H9 (cell line): Measurements from ENCODE around the gene ANP32E. TPM values are rescaled to one million over a fixed set of nuclear protein-coding genes. Genes with fewer than 3 reads are reported as not detected.

ENCODE experiments used
- DNase-seq: peaks from one replicate; pipeline ENCODE4 v3.0.0-alpha.2; 2017
- H2AFZ ChIP-seq: one replicate; pipeline ENCODE4 v1.6.1; 2013; ENCODE audit warnings: mild to moderate bottlenecking, low read length, control low read depth, moderate library complexity
- H2AK5ac ChIP-seq: 2 replicates; pipeline ENCODE4 v1.6.1; 2013; ENCODE audit warnings: low read length, control low read depth, mixed read lengths; ENCODE audit not compliant: insufficient read length
- H2BK120ac ChIP-seq: one replicate; pipeline ENCODE4 v1.6.1; 2013; ENCODE audit warnings: low read depth, mild to moderate bottlenecking, low read length, control low read depth, inconsistent platforms; ENCODE audit not compliant: poor library complexity, severe bottlenecking
- H2BK12ac ChIP-seq: 2 replicates; pipeline ENCODE4 v1.6.1; 2013; ENCODE audit warnings: low read length, control low read depth, mixed read lengths, low read depth; ENCODE audit not compliant: insufficient read length
- H2BK15ac ChIP-seq: 2 replicates; pipeline ENCODE4 v1.6.1; 2013; ENCODE audit warnings: low read depth, low read length, control low read depth
- H2BK20ac ChIP-seq: one replicate; pipeline ENCODE4 v1.6.1; 2013; ENCODE audit warnings: low read depth, mild to moderate bottlenecking, low read length, control low read depth, inconsistent platforms; ENCODE audit not compliant: poor library complexity, severe bottlenecking
- H2BK5ac ChIP-seq: 2 replicates; pipeline ENCODE4 v1.6.1; 2013; ENCODE audit warnings: low read length, control low read depth, mixed read lengths; ENCODE audit not compliant: insufficient read length
- H3K14ac ChIP-seq: 2 replicates; pipeline ENCODE4 v1.6.1; 2013; ENCODE audit warnings: low read length, control low read depth; ENCODE audit not compliant: insufficient read depth
- H3K18ac ChIP-seq: 2 replicates; pipeline ENCODE4 v1.6.1; 2013; ENCODE audit warnings: low read depth, mild to moderate bottlenecking, mixed read lengths, low read length, control low read depth; ENCODE audit not compliant: insufficient read length
- H3K23ac ChIP-seq: 2 replicates; pipeline ENCODE4 v1.6.1; 2013; ENCODE audit warnings: low read length, control low read depth, mixed read lengths, low read depth; ENCODE audit not compliant: insufficient read length
- H3K23me2 ChIP-seq: 2 replicates; pipeline ENCODE4 v1.6.1; 2013; ENCODE audit warnings: low read depth, mild to moderate bottlenecking, mixed read lengths, low read length, control low read depth; ENCODE audit not compliant: insufficient read length, poor library complexity, severe bottlenecking
- H3K27ac ChIP-seq: 2 replicates; pipeline ENCODE4 v1.5.1; 2013; ENCODE audit warnings: low read length, control low read depth, mixed read lengths, low read depth; ENCODE audit not compliant: insufficient read length
- H3K27me3 ChIP-seq: 2 replicates; pipeline ENCODE4 v1.6.1; 2013; ENCODE audit warnings: low read length, control low read depth, inconsistent platforms; ENCODE audit not compliant: insufficient read depth
- H3K4ac ChIP-seq: 2 replicates; pipeline ENCODE4 v1.6.1; 2013; ENCODE audit warnings: low read depth, mild to moderate bottlenecking, control low read depth, inconsistent platforms, low read length, moderate library complexity
- H3K4me1 ChIP-seq: 2 replicates; pipeline ENCODE4 v1.6.1; 2013; ENCODE audit warnings: low read length, control low read depth, inconsistent platforms; ENCODE audit not compliant: insufficient read depth
- H3K4me2 ChIP-seq: 2 replicates; pipeline ENCODE4 v1.6.1; 2013; ENCODE audit warnings: low read length, control low read depth, mixed read lengths; ENCODE audit not compliant: insufficient read length, insufficient read depth
- H3K56ac ChIP-seq: 2 replicates; pipeline ENCODE4 v1.6.1; 2013; ENCODE audit warnings: low read depth, mild to moderate bottlenecking, mixed read lengths, low read length, control low read depth; ENCODE audit not compliant: insufficient read length
- H3K79me1 ChIP-seq: 2 replicates; pipeline ENCODE4 v1.6.1; 2013; ENCODE audit warnings: low read depth, mild to moderate bottlenecking, moderate library complexity, low read length, control low read depth, inconsistent platforms; ENCODE audit not compliant: insufficient read depth, poor library complexity, severe bottlenecking
- H3K79me2 ChIP-seq: 2 replicates; pipeline ENCODE4 v1.6.1; 2013; ENCODE audit warnings: low read length, control low read depth, inconsistent platforms; ENCODE audit not compliant: insufficient read depth
- H3K9ac ChIP-seq: 2 replicates; pipeline ENCODE4 v1.6.1; 2013; ENCODE audit warnings: low read length, control low read depth, mixed read lengths; ENCODE audit not compliant: insufficient read length; ENCODE audit errors: extremely low read depth
- H3K9me3 ChIP-seq: one replicate; pipeline ENCODE4 v1.6.1; 2013; ENCODE audit warnings: low read depth, low read length, inconsistent platforms; ENCODE audit not compliant: control insufficient read depth
- H3T11ph ChIP-seq: one replicate; pipeline ENCODE4 v1.6.1; 2013; ENCODE audit warnings: mild to moderate bottlenecking, low read length, control low read depth, inconsistent platforms
- H4K20me1 ChIP-seq: one replicate; pipeline ENCODE4 v1.6.1; 2013; ENCODE audit not compliant: control insufficient read depth, insufficient read length, insufficient read depth
- H4K5ac ChIP-seq: 2 replicates; pipeline ENCODE4 v1.6.1; 2013; ENCODE audit warnings: low read depth, mild to moderate bottlenecking, mixed read lengths, low read length, control low read depth; ENCODE audit not compliant: insufficient read length
- H4K8ac ChIP-seq: replicated peaks from 2 replicates; pipeline ENCODE4 v1.6.1; 2013; ENCODE audit warnings: low read length, control low read depth, mixed read lengths, low read depth; ENCODE audit not compliant: insufficient read length
- H4K91ac ChIP-seq: 2 replicates; pipeline ENCODE4 v1.6.1; 2013; ENCODE audit warnings: low read depth, mild to moderate bottlenecking, moderate library complexity, mixed read lengths, low read length, control low read depth; ENCODE audit not compliant: insufficient read length
- H3K27ac Mint-ChIP-seq, 3 experiments: 2 replicates in 2 of 3; 3 replicates in 1 of 3; pipeline ENCODE4 v1.8.0; 2020 to 2021; ENCODE audit warnings: mixed read lengths in 3 of 3, mild to moderate bottlenecking in 1 of 3, moderate library complexity in 1 of 3
- H3K27me3 Mint-ChIP-seq: 2 replicates; pipeline ENCODE4 v1.8.0; 2021; ENCODE audit warnings: low read depth, mild to moderate bottlenecking, moderate library complexity, mixed read lengths
- H3K36me3 Mint-ChIP-seq, 3 experiments: 2 replicates in 2 of 3; 3 replicates in 1 of 3; pipeline ENCODE4 v1.8.0; 2020 to 2021; ENCODE audit warnings: low read depth in 3 of 3, mixed read lengths in 3 of 3; ENCODE audit not compliant: insufficient read depth in 1 of 3
- H3K4me1 Mint-ChIP-seq, 2 experiments: 2 replicates each; pipeline ENCODE4 v1.8.0; 2020; ENCODE audit warnings: mixed read lengths in 2 of 2
- H3K4me3 Mint-ChIP-seq, 2 experiments: 2 replicates in 1 of 2; 3 replicates in 1 of 2; pipeline ENCODE4 v1.8.0; 2020 to 2021; ENCODE audit warnings: mild to moderate bottlenecking in 2 of 2, mixed read lengths in 2 of 2, moderate library complexity in 1 of 2
- H3K9me3 Mint-ChIP-seq, 2 experiments: 2 replicates in 1 of 2; 3 replicates in 1 of 2; pipeline ENCODE4 v1.8.0; 2020; ENCODE audit warnings: mild to moderate bottlenecking in 2 of 2, mixed read lengths in 2 of 2, moderate library complexity in 1 of 2
- CTCF ChIP-seq: fragments of 200-600 bp; sonication (generic); conservative IDR thresholded peaks from 3 replicates; pipeline ENCODE4 v1.8.0; 2021; ENCODE audit warnings: antibody characterized with exemption, mild to moderate bottlenecking
- WGBS: extraction: QIAGEN DNeasy Blood & Tissue Kit; methylation state at CpG from one replicate; pipeline ENCODE4 v1.1.7; 2013; ENCODE audit warnings: missing lambda C conversion rate, low lambda C conversion rate, mixed read lengths; ENCODE audit not compliant: insufficient read length; ENCODE audit errors: extremely low coverage; 5-methylcytosine and 5-hydroxymethylcytosine counted together
- total RNA-seq: library from RNA; stranded (reverse); gene quantifications from 2 replicates; pipeline ENCODE4 v1.2.1, GENCODE V29; 2021

Gene ANP32E
- total RNA-seq, 1 experiment from 2014 or later: 106 TPM

DNA sequence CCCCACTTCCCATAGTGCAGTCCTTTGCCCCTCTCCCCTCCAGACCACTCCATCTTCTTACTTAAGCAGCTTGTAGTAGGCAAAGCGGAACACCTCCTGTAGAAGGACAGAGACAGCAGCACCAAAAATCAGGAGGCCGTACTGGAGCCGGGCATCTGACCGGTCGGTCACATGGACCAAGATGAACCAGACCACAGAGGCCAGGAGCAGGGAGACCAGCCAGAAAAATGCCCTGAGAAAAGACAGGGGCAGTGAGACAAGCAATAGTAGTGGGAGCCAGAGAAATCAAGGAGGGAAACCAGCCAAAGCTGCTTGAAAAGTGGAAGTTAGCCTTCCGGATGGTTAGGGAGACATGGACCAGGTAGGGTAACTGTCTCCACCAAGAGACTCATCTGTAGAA lies 32.0 kb upstream of the ANP32E start:
- Histone ChIP-seq H3K27ac (no peak overlapping the region), H2BK5ac (no peak overlapping the region), H3K4me2 (peak overlapping the region; percentile 74)

More for the DNA sequence above, 32.0 kb upstream of the ANP32E start:
- Histone ChIP-seq H3K9me3 (no peaks in the 10 kb centered on the region), H4K20me1 (no peaks in the 10 kb centered on the region), H2BK120ac (no peak overlapping the region), H2BK20ac (no peak overlapping the region), H4K5ac (no peak overlapping the region), H3K14ac (no peak overlapping the region), H3T11ph (no peak overlapping the region), H2BK15ac (no peak overlapping the region), H2BK12ac (no peak overlapping the region), H3K79me2 (peaks cover 6% of the 10 kb centered on the region; the same call in 1 of the 2 replicates), H3K4ac (no peak overlapping the region), H3K79me1 (peaks cover 5% of the 10 kb centered on the region), H3K4me1 (no peaks in the 10 kb centered on the region; the same call in 1 of the 2 replicates), H2AFZ (no peak overlapping the region), H4K91ac (no peak overlapping the region), H3K56ac (no peak overlapping the region), H3K27me3 (no peaks in the 10 kb centered on the region), H4K8ac (no peak overlapping the region), H3K23me2 (peaks cover 20% of the 10 kb centered on the region), H3K23ac (no peak overlapping the region), H3K9ac (peak overlapping the region; percentile 87), H2AK5ac (no peak overlapping the region), H3K18ac (no peak overlapping the region)
- Mint-ChIP-seq H3K27ac (peak overlapping the region; percentile 95 to 99 (median 98); a peak in 5 of 7 replicates), H3K27me3 (no peaks in the 10 kb centered on the region), H3K4me3 (peak overlapping the region; percentile 100), H3K9me3 (no peaks in the 10 kb centered on the region; a peak in 2 of 5 replicates), H3K4me1 (peaks cover 37 to 43% of the 10 kb centered on the region in 2 experiments), H3K36me3 (peaks cover 26 to 48% (median 46%) of the 10 kb centered on the region in 3 experiments)
- no peak for DNase-seq
- TF ChIP-seq CTCF: no peak
- no CpG with 5 or more reads among the region's 6 CpGs for WGBS
